Tibial artery (tissue), 4 donors: ENCODE data around the gene MT1A.

ENCODE experiments used
- DNase-seq, 2 donors: peaks; one replicate each; pipeline ENCODE4 v3.0.0-alpha.2; 2019
- H3K27ac ChIP-seq, 2 donors: fragments of 200-600 bp; sonication (generic) in 1 of 2; 1 replicate in 1 of 2; 2 replicates in 1 of 2; pipeline ENCODE4 v1.5.1; 2018 to 2019; ENCODE audit warnings: mild to moderate bottlenecking in 1 of 2
- H3K27me3 ChIP-seq, 2 donors: fragments of 200-600 bp; sonication (generic) in 1 of 2; one replicate each; pipeline versions ENCODE4 v1.5.1 to v1.6.0; 2016 to 2019
- H3K36me3 ChIP-seq, 3 donors: fragments of 200-600 bp; sonication (generic) in 2 of 3; one replicate each; pipeline ENCODE4 v1.5.1; 2016 to 2019; ENCODE audit warnings: mild to moderate bottlenecking in 2 of 3
- H3K4me1 ChIP-seq, 4 donors: fragments of 200-600 bp; sonication (generic) in 2 of 4; 1 replicate in 3 of 4; 2 replicates in 1 of 4; pipeline ENCODE4 v1.5.1; 2016 to 2019
- H3K4me3 ChIP-seq, 2 donors: fragments of 200-600 bp; sonication (generic) in 1 of 2; 1 replicate in 1 of 2; 2 replicates in 1 of 2; pipeline ENCODE4 v1.5.1; 2018 to 2019; ENCODE audit warnings: mild to moderate bottlenecking in 2 of 2
- H3K9me3 ChIP-seq, 3 donors: fragments of 200-600 bp; sonication (generic) in 1 of 3; one replicate each; pipeline ENCODE4 v1.5.1; 2016 to 2019
- intact Hi-C: fragments of 100-400 bp; cut with DNase I; formaldehyde crosslinking; loops from one replicate; pipeline ENCODE4 v1.15.0; 2023; ENCODE audit warnings: low total_unique reads
- TF ChIP-seq, protein P1 (sequence below), 2 experiments: fragments of 200-600 bp in 1 of 2; fragments of 450-650 bp in 1 of 2; IDR thresholded peaks; one replicate each; pipeline ENCODE4 v1.5.1; 2017 to 2019; ENCODE audit warnings: antibody characterized with exemption in 2 of 2, mild to moderate bottlenecking in 1 of 2, moderate library complexity in 1 of 2

The MT1A gene

DNA sequence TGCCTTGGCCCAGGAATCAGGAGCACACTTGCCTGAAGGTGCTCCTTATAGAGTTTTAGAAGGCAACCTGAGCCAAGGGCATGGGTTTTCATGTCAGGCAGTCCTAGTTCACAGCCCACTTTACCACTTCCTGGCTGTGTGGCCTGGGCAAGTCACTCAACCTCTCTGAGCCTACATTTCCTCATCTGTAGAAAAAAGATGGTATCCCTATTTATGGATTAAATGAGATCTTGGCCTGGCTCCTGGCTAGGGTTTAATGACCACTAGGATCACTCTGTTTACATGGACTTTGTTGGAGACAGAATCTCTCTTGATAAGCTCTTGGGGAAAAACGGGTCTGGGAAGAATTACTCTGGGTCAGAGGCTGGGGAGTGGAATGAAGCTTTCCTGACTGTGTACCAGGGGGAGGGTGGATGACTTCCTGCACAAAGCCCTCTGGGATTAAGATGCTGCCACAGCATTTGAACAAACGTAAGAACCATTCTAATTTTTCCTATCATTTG, 27.8 kb upstream of the MT1A start:
- Histone ChIP-seq H3K4me1 (peaks cover 0 to 52% (median 46%) of the 10 kb centered on the region in 4 donors), H3K36me3 (no peaks in the 10 kb centered on the region), H3K9me3 (no peaks in the 10 kb centered on the region), H3K27ac (peak overlapping the region; percentile 83 to 85), H3K4me3 (peak overlapping the region; percentile 65 to 76), H3K27me3 (no peaks in the 10 kb centered on the region)
- intact Hi-C loops = no loop called here
- peak in 1 of 2 donors; percentile 25 for DNase-seq
- TF ChIP-seq, protein P1, sequence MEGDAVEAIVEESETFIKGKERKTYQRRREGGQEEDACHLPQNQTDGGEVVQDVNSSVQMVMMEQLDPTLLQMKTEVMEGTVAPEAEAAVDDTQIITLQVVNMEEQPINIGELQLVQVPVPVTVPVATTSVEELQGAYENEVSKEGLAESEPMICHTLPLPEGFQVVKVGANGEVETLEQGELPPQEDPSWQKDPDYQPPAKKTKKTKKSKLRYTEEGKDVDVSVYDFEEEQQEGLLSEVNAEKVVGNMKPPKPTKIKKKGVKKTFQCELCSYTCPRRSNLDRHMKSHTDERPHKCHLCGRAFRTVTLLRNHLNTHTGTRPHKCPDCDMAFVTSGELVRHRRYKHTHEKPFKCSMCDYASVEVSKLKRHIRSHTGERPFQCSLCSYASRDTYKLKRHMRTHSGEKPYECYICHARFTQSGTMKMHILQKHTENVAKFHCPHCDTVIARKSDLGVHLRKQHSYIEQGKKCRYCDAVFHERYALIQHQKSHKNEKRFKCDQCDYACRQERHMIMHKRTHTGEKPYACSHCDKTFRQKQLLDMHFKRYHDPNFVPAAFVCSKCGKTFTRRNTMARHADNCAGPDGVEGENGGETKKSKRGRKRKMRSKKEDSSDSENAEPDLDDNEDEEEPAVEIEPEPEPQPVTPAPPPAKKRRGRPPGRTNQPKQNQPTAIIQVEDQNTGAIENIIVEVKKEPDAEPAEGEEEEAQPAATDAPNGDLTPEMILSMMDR (IDR thresholded peaks at IDR 0.05) = no peak

DNA sequence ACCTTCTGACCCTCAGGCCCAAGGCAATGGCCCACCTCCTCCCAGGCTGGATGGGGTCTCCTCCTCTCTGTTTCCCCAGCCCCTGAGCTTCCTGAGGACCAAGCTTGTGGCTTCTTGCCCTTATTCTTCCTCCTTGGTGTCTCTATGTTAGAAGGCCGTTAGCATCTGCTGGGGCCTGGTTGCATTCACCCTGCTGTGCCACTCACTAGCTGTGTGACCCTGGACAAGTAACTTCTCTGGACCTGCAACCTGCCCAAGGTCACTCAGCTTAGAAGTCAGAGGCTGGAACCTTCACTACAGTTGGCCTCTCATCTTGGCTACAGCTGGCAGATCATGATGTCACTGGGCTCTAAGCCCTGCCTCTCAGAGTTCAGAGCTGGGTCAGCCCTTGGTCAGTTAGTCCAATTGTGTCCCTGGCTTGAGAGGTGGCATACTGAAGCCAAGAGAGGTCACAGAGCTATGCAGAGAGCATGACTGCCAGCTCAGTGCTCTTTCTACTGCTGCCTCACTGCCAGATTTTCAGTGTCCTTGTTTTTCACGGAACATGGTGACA, 27.1 kb upstream of the MT1A start:
- TF ChIP-seq, protein P1 (IDR thresholded peaks at IDR 0.05) = no peak
- Histone ChIP-seq H3K27ac (peak overlapping the region; percentile 83 to 85), H3K4me3 (peak overlapping the region in 1 of 2 donors; percentile 65), H3K9me3 (no peaks in the 10 kb centered on the region), H3K27me3 (no peaks in the 10 kb centered on the region), H3K4me1 (peaks cover 0 to 45% (median 39%) of the 10 kb centered on the region in 4 donors), H3K36me3 (no peaks in the 10 kb centered on the region)
- DNase-seq = peak; percentile 83 to 94
- intact Hi-C loops = no loop called here

DNA sequence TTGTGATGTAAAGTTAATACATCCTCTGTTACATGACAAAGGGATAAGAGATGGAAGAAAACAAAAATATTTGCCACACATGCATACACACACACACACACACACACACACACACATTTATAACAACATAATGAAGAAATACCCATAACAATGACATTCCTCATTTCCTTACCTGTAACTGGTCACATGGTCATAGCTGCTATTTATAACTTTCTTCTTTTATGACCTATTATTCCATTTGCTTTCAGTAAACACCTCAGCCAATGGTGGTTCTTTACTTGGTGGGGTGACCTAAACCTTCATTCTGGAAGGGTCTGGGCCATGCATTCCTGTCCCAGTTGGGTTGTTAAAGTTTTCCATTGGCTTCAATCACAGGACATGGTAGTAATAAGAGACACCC, 24.8 kb upstream of the MT1A start:
- Histone ChIP-seq H3K4me1 (peaks cover 0 to 43% (median 32%) of the 10 kb centered on the region in 4 donors), H3K36me3 (no peaks in the 10 kb centered on the region), H3K9me3 (no peaks in the 10 kb centered on the region), H3K27ac (no peak overlapping the region), H3K27me3 (no peaks in the 10 kb centered on the region), H3K4me3 (no peak overlapping the region)
- TF ChIP-seq, protein P1 (IDR thresholded peaks at IDR 0.05) = no peak
- DNase-seq = no peak
- intact Hi-C loops = no loop called here

DNA sequence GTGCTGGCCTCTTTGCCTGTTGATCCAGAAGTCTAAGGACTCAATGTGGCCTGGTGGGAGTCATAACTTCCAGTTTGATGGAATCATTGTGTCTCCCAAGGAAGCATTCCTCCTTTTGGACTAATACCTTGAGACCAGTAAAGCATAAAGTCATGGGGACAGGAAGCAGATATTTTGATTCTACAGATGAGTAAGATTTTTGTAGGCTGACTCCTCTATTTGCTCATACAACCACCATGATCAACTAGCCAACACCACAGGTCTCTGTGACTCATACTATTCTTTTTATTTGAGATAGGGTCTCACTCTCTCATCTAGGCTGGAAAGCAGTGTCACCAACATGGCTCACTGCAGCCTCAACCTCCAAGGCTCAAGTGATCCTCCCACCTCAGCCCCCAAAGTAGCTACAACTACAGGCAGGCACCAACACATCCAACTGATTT, 23.9 kb upstream of the MT1A start:
- intact Hi-C loops = no loop called here
- Histone ChIP-seq H3K36me3 (no peaks in the 10 kb centered on the region), H3K4me3 (no peak overlapping the region), H3K4me1 (peaks cover 0 to 43% (median 32%) of the 10 kb centered on the region in 4 donors), H3K27ac (no peak overlapping the region), H3K9me3 (no peaks in the 10 kb centered on the region), H3K27me3 (no peaks in the 10 kb centered on the region)
- no peak for DNase-seq
- TF ChIP-seq, protein P1 (IDR thresholded peaks at IDR 0.05) = no peak

DNA sequence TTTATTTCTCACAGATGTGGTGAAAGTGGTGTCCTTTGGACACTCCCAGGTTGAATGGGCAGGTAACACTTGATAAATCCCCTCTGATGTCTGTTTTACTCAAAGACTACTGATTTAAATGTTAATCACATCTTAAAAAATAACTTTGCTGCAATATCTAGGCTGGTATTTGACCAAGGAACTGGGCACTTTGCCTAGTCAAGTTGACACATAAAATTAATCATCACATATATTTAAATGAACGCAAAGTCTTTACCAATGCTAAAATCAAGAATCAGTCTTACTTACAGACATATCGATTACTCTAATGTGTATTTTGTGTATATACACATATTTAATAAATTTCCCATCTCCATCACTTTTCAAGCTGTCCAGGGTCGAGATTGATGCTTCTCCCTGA, 23.1 kb upstream of the MT1A start:
- DNase-seq = no peak
- H3K4me1 ChIP-seq = peaks cover 0 to 38% (median 27%) of the 10 kb centered on the region in 4 donors
- H3K9me3 ChIP-seq = no peaks in the 10 kb centered on the region
- no peaks in the 10 kb centered on the region for H3K27me3 ChIP-seq
- no peak overlapping the region for H3K4me3 ChIP-seq
- no peaks in the 10 kb centered on the region for H3K36me3 ChIP-seq
- TF ChIP-seq, protein P1 (IDR thresholded peaks at IDR 0.05) = no peak
- no peak overlapping the region for H3K27ac ChIP-seq
- intact Hi-C loops = no loop called here
